H1 (cell line): ENCODE results near the gene TCERG1L. TPM values are rescaled to one million over a fixed set of nuclear protein-coding genes. Genes with fewer than 3 reads are reported as not detected.

Source experiments
- KDM1A ChIP-seq: fragments of 200-600, 300-600 bp; sonication (generic); IDR thresholded peaks from 2 replicates; pipeline ENCODE4 v1.7.1; 2016; ENCODE audit warnings: mild to moderate bottlenecking, low read length, borderline replicate concordance
- NRF1 ChIP-seq: IDR thresholded peaks from 2 replicates; pipeline ENCODE4 v1.6.1; 2011; ENCODE audit warnings: mild to moderate bottlenecking, low read depth, low read length, improper control_type of control experiment
- SP1 ChIP-seq: IDR thresholded peaks from 2 replicates; pipeline ENCODE4 v1.6.1; 2011; ENCODE audit warnings: low read depth, low read length
- TCF12 ChIP-seq: IDR thresholded peaks from 2 replicates; pipeline ENCODE4 v1.6.1; 2011; ENCODE audit warnings: low read depth, mild to moderate bottlenecking, low read length
- polyA plus RNA-seq, 7 experiments: library from polyadenylated mRNA; depleted of rRNA in 3 of 7; stranded (reverse) in 5 of 7; unstranded in 2 of 7; fragments of >200 nt in 5 of 7; fragments of 200-250 nt in 2 of 7; gene quantifications; 1 replicate in 5 of 7; 2 replicates in 1 of 7; 4 replicates in 1 of 7; pipeline versions ENCODE4 v1.2.1 to v1.2.3, GENCODE V29; 2011 to 2013; ENCODE audit warnings: missing spikeins in 2 of 7, mixed read lengths in 2 of 7
- total RNA-seq: library from RNA; stranded (reverse); fragmentation: NEBNext Ultra II Directional; extraction: Animal tissue kit (Norgen Biotek cat#: 25700); gene quantifications from 2 replicates; pipeline ENCODE4 v1.2.1, GENCODE V29; 2021
- TF ChIP-seq, protein P1 (sequence below): IDR thresholded peaks from 2 replicates; pipeline ENCODE4 v1.6.1; 2011; ENCODE audit warnings: low read length, improper control_type of control experiment

Gene TCERG1L
- total and polyA plus RNA-seq, 2 of the 8 experiments (the other 6 are each of a cell fraction or from before 2014, with no cell fraction given), result 3.9 to 6.9 TPM

DNA sequence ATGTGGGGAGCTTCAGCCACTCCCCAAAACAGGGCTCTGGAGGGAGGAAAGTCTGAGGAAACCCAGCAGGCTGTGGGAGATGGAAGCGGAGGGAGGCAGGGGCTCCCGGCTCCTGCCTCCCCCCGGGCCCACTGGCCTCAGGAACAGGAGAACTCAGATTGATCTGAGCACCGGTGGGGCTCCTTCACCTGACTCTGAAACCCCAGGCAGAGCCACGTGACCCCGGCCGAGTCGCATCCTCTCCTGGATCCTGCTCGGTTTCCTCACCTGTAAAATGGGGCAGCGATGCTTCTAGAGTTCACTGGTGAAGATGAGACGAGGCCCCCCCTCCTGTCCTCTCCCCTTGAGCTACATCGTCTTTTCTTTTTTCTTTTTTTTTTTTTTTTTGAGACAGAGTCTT is 33.6 kb downstream of the TCERG1L start (continued):
- no peak for TF ChIP-seq KDM1A
- TF ChIP-seq SP1, result no peak
- TF ChIP-seq TCF12, result no peak
- TF ChIP-seq, protein P1, sequence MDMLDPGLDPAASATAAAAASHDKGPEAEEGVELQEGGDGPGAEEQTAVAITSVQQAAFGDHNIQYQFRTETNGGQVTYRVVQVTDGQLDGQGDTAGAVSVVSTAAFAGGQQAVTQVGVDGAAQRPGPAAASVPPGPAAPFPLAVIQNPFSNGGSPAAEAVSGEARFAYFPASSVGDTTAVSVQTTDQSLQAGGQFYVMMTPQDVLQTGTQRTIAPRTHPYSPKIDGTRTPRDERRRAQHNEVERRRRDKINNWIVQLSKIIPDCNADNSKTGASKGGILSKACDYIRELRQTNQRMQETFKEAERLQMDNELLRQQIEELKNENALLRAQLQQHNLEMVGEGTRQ, result no peak
- no peak for TF ChIP-seq NRF1
- TF ChIP-seq, all 59 proteins: peak for 0
